ENCODE measurements around the gene SKOR2.
"Not testable (repeated sequence)": the region's sequence is repeated elsewhere in the genome, so short reads cannot be mapped to it uniquely, and the experiment has no call there.

SKOR2 gene

GRCh38 chr18:47174545-47175116 is 76.8 kb downstream of the SKOR2 start:
- TF ChIP-seq CTCF (IDR thresholded peaks at IDR 0.05; ENCODE audit: insufficient read depth, low read depth, low read length, missing control alignments): no peak
- DNase-seq (ENCODE audit: low read depth): no peak
- peak overlapping the region; percentile 72 for H3K4me3 ChIP-seq (ENCODE audit: low read depth, low read length)

GRCh38 chr18:47172476-47172875 is 79.0 kb downstream of the SKOR2 start:
- DNase-seq (ENCODE audit: low read depth): no peak
- TF ChIP-seq CTCF (IDR thresholded peaks at IDR 0.05; ENCODE audit: insufficient read depth, low read depth, low read length, missing control alignments): no peak
- no peak overlapping the region for H3K4me3 ChIP-seq (ENCODE audit: low read depth, low read length)

- DNase-seq (ENCODE audit: low read depth): no peak
- TF ChIP-seq CTCF (IDR thresholded peaks at IDR 0.05; ENCODE audit: insufficient read depth, low read depth, low read length, missing control alignments): no peak
- no peak overlapping the region for H3K4me3 ChIP-seq (ENCODE audit: low read depth, low read length)
These were observed 82.5 kb downstream of the SKOR2 start for GRCh38 chr18:47168913-47169312.

- TF ChIP-seq CTCF (IDR thresholded peaks at IDR 0.05; ENCODE audit: insufficient read depth, low read depth, low read length, missing control alignments): no peak
- DNase-seq (ENCODE audit: low read depth): no peak
- H3K4me3 ChIP-seq (ENCODE audit: low read depth, low read length): no peak overlapping the region
These were observed 83.0 kb downstream of the SKOR2 start for GRCh38 chr18:47168509-47168908.

GRCh38 chr18:47166294-47166693 is 85.2 kb downstream of the SKOR2 start:
- no peak for TF ChIP-seq CTCF (IDR thresholded peaks at IDR 0.05; ENCODE audit: insufficient read depth, low read depth, low read length, missing control alignments)
- peak; percentile 8 for DNase-seq (ENCODE audit: low read depth)
- no peak overlapping the region for H3K4me3 ChIP-seq (ENCODE audit: low read depth, low read length)

- DNase-seq (ENCODE audit: low read depth): peak; percentile 52
- no peak overlapping the region for H3K4me3 ChIP-seq (ENCODE audit: low read depth, low read length)
- no peak for TF ChIP-seq CTCF (IDR thresholded peaks at IDR 0.05; ENCODE audit: insufficient read depth, low read depth, low read length, missing control alignments)
These were observed 88.2 kb downstream of the SKOR2 start for GRCh38 chr18:47163241-47163640.

- DNase-seq (ENCODE audit: low read depth): no peak
- TF ChIP-seq CTCF (IDR thresholded peaks at IDR 0.05; ENCODE audit: insufficient read depth, low read depth, low read length, missing control alignments): no peak
- no peak overlapping the region for H3K4me3 ChIP-seq (ENCODE audit: low read depth, low read length)
These were observed 91.2 kb downstream of the SKOR2 start for GRCh38 chr18:47160256-47160655.

GRCh38 chr18:47158404-47158803 is 93.1 kb downstream of the SKOR2 start:
- DNase-seq (ENCODE audit: low read depth); H3K4me3 ChIP-seq (ENCODE audit: low read depth, low read length): not testable (repeated sequence)
